Measurements from ENCODE around the gene IKBIP.
A peak's percentile ranks its signal among the peaks of the same experiment; 100 is the strongest.
"Not testable (repeated sequence)": the region's sequence is repeated elsewhere in the genome, so short reads cannot be mapped to it uniquely, and the experiment has no call there.

IKBIP gene

GRCh38 chr12:98635657-98636323, 8.8 kb downstream of the IKBIP start:
- DNase-seq = no peak

- DNase-seq = no peak
Measured at GRCh38 chr12:98618952-98619351, 25.6 kb downstream of the IKBIP start.

- DNase-seq = no peak
Measured at GRCh38 chr12:98612696-98613334, 31.8 kb downstream of the IKBIP start.

GRCh38 chr12:98610596-98610995, 34.0 kb downstream of the IKBIP start:
- no peak for DNase-seq

GRCh38 chr12:98606359-98606988, 38.1 kb downstream of the IKBIP start:
- DNase-seq = no peak

GRCh38 chr12:98601924-98602323, 42.7 kb downstream of the IKBIP start:
- no peak for DNase-seq

GRCh38 chr12:98597313-98597712, 47.3 kb downstream of the IKBIP start:
- DNase-seq = peak; percentile 24

GRCh38 chr12:98595243-98595988, 49.2 kb downstream of the IKBIP start:
- DNase-seq = peak; percentile 20

- DNase-seq = peak; percentile 73
Measured at GRCh38 chr12:98594050-98594835, 50.3 kb downstream of the IKBIP start.

GRCh38 chr12:98593351-98594049, 51.1 kb downstream of the IKBIP start, which contains the start of gene SLC25A3:
Gene SLC25A3 (plus strand): TSS chr12:98593686. CDS start chr12:98593979, 293 bp downstream.
- DNase-seq = peak; percentile 99

- DNase-seq = peak; percentile 32
Measured at GRCh38 chr12:98592825-98593322, 51.7 kb downstream of the IKBIP start.

- peak; percentile 49 for DNase-seq
Measured at GRCh38 chr12:98591209-98591608, 53.4 kb downstream of the IKBIP start.

GRCh38 chr12:98587084-98587483, 57.5 kb downstream of the IKBIP start:
- DNase-seq = peak; percentile 46

GRCh38 chr12:98582093-98582492, 62.5 kb downstream of the IKBIP start:
- peak; percentile 49 for DNase-seq

- no peak for DNase-seq
Measured at GRCh38 chr12:98581101-98581500, 63.5 kb downstream of the IKBIP start.

- DNase-seq = no peak
Measured at GRCh38 chr12:98580695-98581094, 63.9 kb downstream of the IKBIP start.

GRCh38 chr12:98579835-98580234, 64.8 kb downstream of the IKBIP start:
- no peak for DNase-seq

GRCh38 chr12:98579347-98579746, 65.2 kb downstream of the IKBIP start:
- peak; percentile 37 for DNase-seq

GRCh38 chr12:98578821-98579220, 65.8 kb downstream of the IKBIP start:
- peak; percentile 52 for DNase-seq

GRCh38 chr12:98578392-98578791, 66.2 kb downstream of the IKBIP start:
- DNase-seq = no peak

GRCh38 chr12:98576795-98577194, 67.8 kb downstream of the IKBIP start:
- DNase-seq = not testable (repeated sequence)

- DNase-seq = peak; percentile 29
Measured at GRCh38 chr12:98575013-98575412, 69.6 kb downstream of the IKBIP start.
